ENCODE results near the gene PHTF2. TPM values are rescaled to one million over a fixed set of nuclear protein-coding genes. Genes with fewer than 3 reads are reported as not detected.

Gene PHTF2
- total RNA-seq, 1 donor from 2014 or later, result 22.1 TPM

DNA sequence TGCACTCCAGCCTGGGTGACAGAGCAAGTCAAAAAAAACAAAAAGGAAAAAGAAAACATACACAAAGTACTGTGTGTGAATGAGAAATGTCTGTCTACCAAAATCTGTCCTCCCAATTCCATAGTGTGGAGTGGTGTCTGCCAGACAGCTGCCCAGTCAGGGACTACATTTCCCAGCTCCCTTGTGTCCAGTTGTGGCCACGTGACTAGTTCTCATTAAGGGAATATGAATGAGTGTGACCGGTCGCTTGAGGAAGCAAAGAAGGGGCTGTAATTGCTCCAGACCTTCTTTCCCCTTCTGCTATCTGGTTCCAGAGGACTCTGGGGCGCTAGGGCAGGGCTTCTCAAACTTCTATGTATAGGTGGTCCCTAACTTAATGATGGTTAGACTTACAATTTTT is 204.1 kb downstream of the PHTF2 start:
- Histone ChIP-seq H3K4me1 (no peaks in the 10 kb centered on the region), H3K27ac (replicated peaks) (no peak overlapping the region), H3K4me3 (no peak overlapping the region), H3K9me3 (replicated peaks) (no peaks in the 10 kb centered on the region), H3K27me3 (ENCODE audit: low read depth) (no peaks in the 10 kb centered on the region), H3K36me3 (no peaks in the 10 kb centered on the region)
- intact Hi-C loops (cut with micrococcal nuclease), result no loop called here
- no peak for DNase-seq
- TF ChIP-seq CTCF (IDR thresholded peaks at IDR 0.05; ENCODE audit: borderline replicate concordance), result no peak

DNA sequence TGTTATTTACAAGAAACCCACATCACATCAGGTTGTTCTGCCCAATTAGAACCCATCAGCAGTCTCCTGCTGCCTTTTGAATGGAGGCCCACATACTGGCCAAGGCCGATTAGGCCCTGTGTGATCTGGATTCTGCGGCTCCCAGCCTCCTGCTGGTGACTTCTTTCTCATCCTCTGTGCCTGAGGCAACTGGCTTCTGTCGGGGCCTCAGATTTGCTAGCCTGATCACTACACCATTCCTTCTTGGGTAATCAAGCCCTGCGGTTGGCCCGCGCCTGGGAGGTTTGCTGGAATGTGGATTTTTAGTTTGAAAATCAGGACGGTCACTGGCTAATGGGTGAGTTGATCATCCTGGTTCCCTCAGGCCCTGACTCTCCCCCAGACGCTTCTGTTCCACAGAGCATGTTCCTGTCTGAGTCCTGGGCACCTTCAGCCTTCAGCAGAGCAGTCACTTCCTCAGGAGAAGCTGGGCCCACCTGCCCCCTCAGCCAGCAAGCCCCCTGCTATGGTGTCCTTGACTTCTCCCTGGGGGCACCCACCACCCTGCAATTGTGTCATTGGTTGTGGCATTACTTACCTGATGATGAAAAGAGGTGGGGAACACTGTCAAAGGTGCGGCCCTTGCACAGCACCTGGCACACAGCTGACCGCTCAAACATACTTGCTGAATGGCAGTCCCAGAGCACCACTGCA is 207.6 kb downstream of the PHTF2 start:
- Histone ChIP-seq H3K36me3 (no peaks in the 10 kb centered on the region), H3K4me3 (no peak overlapping the region), H3K27me3 (ENCODE audit: low read depth) (no peaks in the 10 kb centered on the region), H3K9me3 (replicated peaks) (no peaks in the 10 kb centered on the region), H3K27ac (replicated peaks) (no peak overlapping the region), H3K4me1 (no peaks in the 10 kb centered on the region)
- intact Hi-C loops (cut with micrococcal nuclease), result no loop called here
- TF ChIP-seq CTCF (IDR thresholded peaks at IDR 0.05; ENCODE audit: borderline replicate concordance), result no peak
- DNase-seq, result no peak

Other genes starting within 250 kb of the PHTF2 start
- gene RSBN1L, start 102.3 kb upstream of the PHTF2 start, total RNA-seq, result 7.8 TPM
- 8.2 TPM for gene TMEM60, start 339 bp upstream of the PHTF2 start, total RNA-seq

Data from left ventricle myocardium inferior (tissue), 1 donor.